Kidney (tissue), 14 donors: ENCODE measurements around the gene CGNL1. TPM values are rescaled to one million over a fixed set of nuclear protein-coding genes. Genes with fewer than 3 reads are reported as not detected.

Source experiments
- DNase-seq, 5 donors: peaks; one replicate each; pipeline ENCODE4 v3.0.0-alpha.2; 2013 to 2020
- FAIRE-seq: peaks from 2 replicates; lab custom pipeline; 2012; peaks lifted over from hg19 to GRCh38; lab: Jason Lieb, UNC
- H3K27ac ChIP-seq, 2 donors: one replicate each; pipeline ENCODE4 v1.7.0; 2013; ENCODE audit warnings: low read depth in 2 of 2, low read length in 2 of 2, inconsistent platforms in 1 of 2
- H3K27me3 ChIP-seq: one replicate; pipeline ENCODE4 v1.7.1; 2013; ENCODE audit warnings: low read length, inconsistent platforms; ENCODE audit not compliant: control insufficient read depth, insufficient read depth
- H3K36me3 ChIP-seq, 3 donors: one replicate each; pipeline versions ENCODE4 v1.7.0 to v1.7.1; 2013; ENCODE audit warnings: low read length in 3 of 3, control low read depth in 1 of 3, inconsistent platforms in 1 of 3; ENCODE audit not compliant: insufficient read depth in 3 of 3, control insufficient read depth in 2 of 3
- H3K4me1 ChIP-seq, 3 donors: one replicate each; pipeline versions ENCODE4 v1.7.0 to v1.7.1; 2013; ENCODE audit warnings: low read length in 3 of 3, inconsistent platforms in 1 of 3, low read depth in 1 of 3; ENCODE audit not compliant: control insufficient read depth in 2 of 3, insufficient read depth in 2 of 3
- H3K4me3 ChIP-seq, 3 donors: one replicate each; pipeline versions ENCODE4 v1.7.0 to v1.8.1; 2013; ENCODE audit warnings: low read length in 3 of 3, control low read depth in 1 of 3, inconsistent platforms in 1 of 3
- H3K9ac ChIP-seq, 3 donors: one replicate each; pipeline versions ENCODE4 v1.7.0 to v1.7.1; 2013; ENCODE audit warnings: low read length in 3 of 3, control low read depth in 1 of 3, inconsistent platforms in 1 of 3
- H3K9me3 ChIP-seq, 3 donors: one replicate each; pipeline versions ENCODE4 v1.7.0 to v1.7.1; 2013; ENCODE audit warnings: low read length in 3 of 3, control low read depth in 1 of 3, inconsistent platforms in 1 of 3; ENCODE audit not compliant: control insufficient read depth in 2 of 3, insufficient read depth in 1 of 3
- CTCF ChIP-seq: IDR thresholded peaks from 3 replicates; pipeline ENCODE4 v1.5.1; 2012; ENCODE audit warnings: mild to moderate bottlenecking, moderate library complexity, borderline replicate concordance; ENCODE audit not compliant: insufficient read depth; ENCODE audit errors: extremely low read depth
- intact Hi-C: fragments of 100-400 bp; cut with DNase I; formaldehyde crosslinking; loops from one replicate; pipeline ENCODE4 v1.11.1; 2022
- polyA plus RNA-seq: library from polyadenylated mRNA; stranded (reverse); fragments of 350-450 nt; fragmentation: Illumina TruSeq; extraction: RNeasy Lipid Tissue Mini Kit (QIAGEN cat#74804); gene quantifications from one replicate; pipeline ENCODE4 v1.2.3, GENCODE V29; 2014; ENCODE audit warnings: low read depth, low replicate concordance; ENCODE audit not compliant: insufficient read depth
- total RNA-seq: library from RNA; stranded (reverse); fragmentation: NEBNext Ultra II Directional; extraction: Animal tissue kit (Norgen Biotek cat#: 25700); gene quantifications from one replicate; pipeline ENCODE4 v1.2.1, GENCODE V29; 2021
- donor health status: control.
- donor health status: control.
- donor health status: control.
- donor health status: control.
- donor health status: control.
- donor health status: DM: yes; HTN: yes; CAD: no.
- donor health status: Normal renal cell carcinoma (clear cell type).

The CGNL1 gene
- total and polyA plus RNA-seq, 2 donors from 2014 or later = 62.0 to 81.5 TPM

- TF ChIP-seq CTCF = no peak
- Histone ChIP-seq H3K4me3 (no peak overlapping the region), H3K36me3 (no peaks in the 10 kb centered on the region), H3K4me1 (peaks cover 0 to 13% (median 5%) of the 10 kb centered on the region in 3 donors), H3K9me3 (no peaks in the 10 kb centered on the region), H3K27me3 (no peaks in the 10 kb centered on the region), H3K9ac (no peak overlapping the region), H3K27ac (no peak overlapping the region)
- DNase-seq (no peak), FAIRE-seq (no peak)
- intact Hi-C loops = no loop called here
Measured at GRCh38 chr15:57401546-57401945, 25.2 kb downstream of the CGNL1 start.

GRCh38 chr15:57403017-57403416 is 26.7 kb downstream of the CGNL1 start:
- intact Hi-C loops = no loop called here
- FAIRE-seq = no peak
- no peak for TF ChIP-seq CTCF
- Histone ChIP-seq H3K27me3 (no peaks in the 10 kb centered on the region), H3K4me3 (no peak overlapping the region), H3K9ac (no peak overlapping the region), H3K4me1 (peaks cover 0 to 10% (median 5%) of the 10 kb centered on the region in 3 donors), H3K27ac (no peak overlapping the region), H3K36me3 (peaks cover 0 to 4% (median 1%) of the 10 kb centered on the region in 3 donors), H3K9me3 (no peaks in the 10 kb centered on the region)
- DNase-seq = peak in 3 of 5 donors; percentile 28 to 71 (median 46)

- Histone ChIP-seq H3K9ac (no peak overlapping the region), H3K27ac (peak overlapping the region in 1 of 2 donors; percentile 26), H3K36me3 (peaks cover 0 to 4% (median 3%) of the 10 kb centered on the region in 3 donors), H3K4me1 (peaks cover 0 to 10% (median 5%) of the 10 kb centered on the region in 3 donors), H3K9me3 (no peaks in the 10 kb centered on the region), H3K27me3 (no peaks in the 10 kb centered on the region), H3K4me3 (no peak overlapping the region)
- FAIRE-seq = no peak
- peak in 2 of 5 donors; percentile 44 to 68 for DNase-seq
- intact Hi-C loops = no loop called here
- no peak for TF ChIP-seq CTCF
Measured at GRCh38 chr15:57403566-57404325, 27.4 kb downstream of the CGNL1 start.
